Lower lobe of right lung (tissue), 2 donors: ENCODE data around the gene FARS2. TPM values are rescaled to one million over a fixed set of nuclear protein-coding genes. Genes with fewer than 3 reads are reported as not detected.

ENCODE experiments used
- ATAC-seq, 2 donors: fragments of 200-7000 bp; cut with Tn5 transposase; one replicate each; pipeline ENCODE4 v1.9.1; 2020 to 2022; ENCODE audit warnings: mild to moderate bottlenecking in 2 of 2, moderate library complexity in 2 of 2
- DNase-seq: peaks from one replicate; pipeline ENCODE4 v3.0.0-alpha.2; 2020
- H3K27ac ChIP-seq: fragments of 200-600 bp; one replicate; pipeline ENCODE4 v1.8.0; 2022
- H3K27me3 ChIP-seq: fragments of 200-600 bp; one replicate; pipeline ENCODE4 v1.8.0; 2022; ENCODE audit warnings: low read depth
- H3K36me3 ChIP-seq: fragments of 200-600 bp; one replicate; pipeline ENCODE4 v1.8.0; 2022; ENCODE audit warnings: mild to moderate bottlenecking
- H3K4me1 ChIP-seq: fragments of 200-600 bp; one replicate; pipeline ENCODE4 v1.8.0; 2022
- H3K4me3 ChIP-seq: fragments of 200-600 bp; one replicate; pipeline ENCODE4 v1.8.0; 2022; ENCODE audit warnings: mild to moderate bottlenecking
- H3K9me3 ChIP-seq: fragments of 200-600 bp; one replicate; pipeline ENCODE4 v1.8.0; 2022
- intact Hi-C: fragments of 100-400 bp; cut with DNase I; formaldehyde crosslinking; loops from one replicate; pipeline ENCODE4 v1.11.0; 2022
- total RNA-seq: library from RNA; stranded (reverse); fragmentation: NEBNext Ultra II Directional; extraction: Animal tissue kit (Norgen Biotek cat#: 25700); gene quantifications from one replicate; pipeline ENCODE4 v1.2.1, GENCODE V29; 2021
- TF ChIP-seq, protein P1 (sequence below): fragments of 200-600 bp; IDR thresholded peaks from one replicate; pipeline ENCODE4 v1.8.0; 2022; ENCODE audit warnings: antibody characterized with exemption, mild to moderate bottlenecking
- donor health status: DM: no; HTN: yes; CAD: no; lungs with severe emphysema.

Gene FARS2
- total RNA-seq, 1 donor from 2014 or later = 17.0 TPM

DNA sequence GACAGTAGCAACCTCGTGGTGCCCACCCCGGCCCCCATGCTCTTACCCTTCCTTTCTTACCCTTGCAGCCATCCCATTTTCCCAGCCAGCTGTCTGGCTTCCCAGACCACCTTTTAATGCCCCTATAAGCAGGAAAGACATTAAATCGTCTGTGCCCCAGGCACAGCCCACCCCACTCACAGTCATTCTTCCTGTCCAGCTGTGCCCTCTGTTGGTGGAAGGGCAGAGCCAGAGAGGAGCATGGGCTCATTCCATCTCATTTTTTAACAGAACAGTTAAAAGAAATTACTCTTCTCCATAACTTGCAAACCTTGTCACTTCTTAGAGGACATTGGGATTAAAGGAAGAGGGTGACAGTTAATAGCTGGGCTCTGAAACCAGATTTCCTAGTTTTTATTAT is 504.9 kb downstream of the FARS2 start:
- intact Hi-C loops = no loop called here
- Histone ChIP-seq H3K4me1 (peaks cover 14% of the 10 kb centered on the region), H3K4me3 (no peak overlapping the region), H3K9me3 (no peaks in the 10 kb centered on the region), H3K36me3 (no peaks in the 10 kb centered on the region), H3K27me3 (no peaks in the 10 kb centered on the region), H3K27ac (no peak overlapping the region)
- TF ChIP-seq, protein P1, sequence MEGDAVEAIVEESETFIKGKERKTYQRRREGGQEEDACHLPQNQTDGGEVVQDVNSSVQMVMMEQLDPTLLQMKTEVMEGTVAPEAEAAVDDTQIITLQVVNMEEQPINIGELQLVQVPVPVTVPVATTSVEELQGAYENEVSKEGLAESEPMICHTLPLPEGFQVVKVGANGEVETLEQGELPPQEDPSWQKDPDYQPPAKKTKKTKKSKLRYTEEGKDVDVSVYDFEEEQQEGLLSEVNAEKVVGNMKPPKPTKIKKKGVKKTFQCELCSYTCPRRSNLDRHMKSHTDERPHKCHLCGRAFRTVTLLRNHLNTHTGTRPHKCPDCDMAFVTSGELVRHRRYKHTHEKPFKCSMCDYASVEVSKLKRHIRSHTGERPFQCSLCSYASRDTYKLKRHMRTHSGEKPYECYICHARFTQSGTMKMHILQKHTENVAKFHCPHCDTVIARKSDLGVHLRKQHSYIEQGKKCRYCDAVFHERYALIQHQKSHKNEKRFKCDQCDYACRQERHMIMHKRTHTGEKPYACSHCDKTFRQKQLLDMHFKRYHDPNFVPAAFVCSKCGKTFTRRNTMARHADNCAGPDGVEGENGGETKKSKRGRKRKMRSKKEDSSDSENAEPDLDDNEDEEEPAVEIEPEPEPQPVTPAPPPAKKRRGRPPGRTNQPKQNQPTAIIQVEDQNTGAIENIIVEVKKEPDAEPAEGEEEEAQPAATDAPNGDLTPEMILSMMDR = peak; percentile 8
- DNase-seq (no peak), ATAC-seq (no peak)

DNA sequence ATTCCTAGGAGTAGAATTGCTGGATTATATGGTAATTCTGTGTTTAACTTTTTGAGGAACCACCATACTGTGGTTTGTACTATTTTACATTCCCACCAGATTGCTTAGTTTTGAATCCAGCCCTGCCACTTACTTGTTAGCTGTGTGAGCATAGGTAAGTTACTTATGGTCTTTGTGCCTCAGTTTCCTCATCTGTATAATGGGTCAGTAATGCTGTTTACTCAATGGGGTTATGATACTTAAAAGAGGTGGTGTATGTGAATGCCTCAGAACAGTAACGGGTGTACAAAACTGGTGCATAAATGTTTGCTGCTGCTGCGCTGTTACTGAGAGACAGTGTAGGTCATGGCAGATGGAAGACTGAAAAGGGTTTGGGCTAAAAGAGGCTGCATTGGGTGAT is 506.2 kb downstream of the FARS2 start:
- Histone ChIP-seq H3K9me3 (no peaks in the 10 kb centered on the region), H3K4me3 (no peak overlapping the region), H3K27ac (no peak overlapping the region), H3K4me1 (peaks cover 14% of the 10 kb centered on the region), H3K27me3 (no peaks in the 10 kb centered on the region), H3K36me3 (no peaks in the 10 kb centered on the region)
- no peak for DNase-seq
- TF ChIP-seq, protein P1 = no peak
- intact Hi-C loops = no loop called here
- ATAC-seq = no peak

DNA sequence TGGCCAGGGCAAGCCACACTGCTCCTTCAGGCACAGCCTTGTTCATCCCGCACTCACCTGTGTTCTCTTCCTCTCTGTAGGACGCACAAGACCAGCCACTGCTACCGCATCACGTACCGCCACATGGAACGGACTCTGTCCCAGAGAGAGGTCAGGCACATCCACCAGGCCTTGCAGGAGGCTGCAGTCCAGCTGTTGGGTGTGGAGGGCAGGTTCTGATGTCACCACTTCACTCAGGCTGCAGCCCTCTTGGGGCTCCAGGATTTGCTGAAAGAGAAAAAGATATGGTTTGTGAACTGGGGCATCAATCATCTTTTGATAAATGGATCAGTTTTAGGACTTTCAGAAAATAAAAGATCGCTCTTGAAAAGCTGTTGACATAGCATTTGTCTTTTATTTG is 509.9 kb downstream of the FARS2 start:
- TF ChIP-seq, protein P1 = no peak

DNA sequence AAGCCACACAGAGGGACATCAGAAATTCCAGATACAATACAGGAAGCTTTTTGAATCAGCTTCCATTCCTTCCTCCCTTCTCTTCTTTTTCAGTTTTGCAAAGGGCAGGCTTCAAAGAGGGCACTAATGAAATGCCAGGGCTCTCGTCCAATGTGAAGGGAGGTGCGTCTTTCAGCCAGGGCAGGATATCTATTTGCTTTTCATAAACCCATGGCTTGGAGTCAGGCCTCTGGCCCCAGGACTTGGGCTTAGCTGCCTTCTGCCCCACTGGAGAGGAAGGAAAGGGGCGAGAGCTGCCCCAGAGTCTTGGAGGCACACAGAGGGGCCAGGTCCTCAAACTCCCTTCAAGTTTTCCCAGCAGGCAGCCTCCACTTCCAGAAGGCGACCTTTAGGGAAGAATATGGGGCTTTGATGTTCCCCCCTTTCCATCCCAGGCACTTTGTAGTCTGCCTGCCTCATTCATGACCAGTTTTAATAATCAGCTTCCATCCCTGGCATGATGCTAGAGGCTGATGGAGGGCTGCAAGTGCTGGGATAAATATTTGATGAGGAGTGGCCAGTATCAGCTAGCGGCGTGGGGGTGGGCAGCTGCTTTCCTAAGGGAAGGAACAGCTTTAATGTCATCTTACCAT is 510.6 kb downstream of the FARS2 start:
- Histone ChIP-seq H3K27ac (no peak overlapping the region), H3K4me1 (no peaks in the 10 kb centered on the region), H3K9me3 (no peaks in the 10 kb centered on the region), H3K27me3 (no peaks in the 10 kb centered on the region), H3K36me3 (peaks cover 3% of the 10 kb centered on the region), H3K4me3 (no peak overlapping the region)
- DNase-seq (no peak), ATAC-seq (no peak)
- intact Hi-C loops = no loop called here
- TF ChIP-seq, protein P1 = no peak

More for the DNA sequence above, 509.9 kb downstream of the FARS2 start:
- Histone ChIP-seq H3K27ac (no peak overlapping the region), H3K27me3 (no peaks in the 10 kb centered on the region), H3K9me3 (no peaks in the 10 kb centered on the region), H3K36me3 (peaks cover 3% of the 10 kb centered on the region), H3K4me3 (no peak overlapping the region), H3K4me1 (no peaks in the 10 kb centered on the region)
- DNase-seq = no peak
- intact Hi-C loops = no loop called here
- no peak for ATAC-seq

DNA sequence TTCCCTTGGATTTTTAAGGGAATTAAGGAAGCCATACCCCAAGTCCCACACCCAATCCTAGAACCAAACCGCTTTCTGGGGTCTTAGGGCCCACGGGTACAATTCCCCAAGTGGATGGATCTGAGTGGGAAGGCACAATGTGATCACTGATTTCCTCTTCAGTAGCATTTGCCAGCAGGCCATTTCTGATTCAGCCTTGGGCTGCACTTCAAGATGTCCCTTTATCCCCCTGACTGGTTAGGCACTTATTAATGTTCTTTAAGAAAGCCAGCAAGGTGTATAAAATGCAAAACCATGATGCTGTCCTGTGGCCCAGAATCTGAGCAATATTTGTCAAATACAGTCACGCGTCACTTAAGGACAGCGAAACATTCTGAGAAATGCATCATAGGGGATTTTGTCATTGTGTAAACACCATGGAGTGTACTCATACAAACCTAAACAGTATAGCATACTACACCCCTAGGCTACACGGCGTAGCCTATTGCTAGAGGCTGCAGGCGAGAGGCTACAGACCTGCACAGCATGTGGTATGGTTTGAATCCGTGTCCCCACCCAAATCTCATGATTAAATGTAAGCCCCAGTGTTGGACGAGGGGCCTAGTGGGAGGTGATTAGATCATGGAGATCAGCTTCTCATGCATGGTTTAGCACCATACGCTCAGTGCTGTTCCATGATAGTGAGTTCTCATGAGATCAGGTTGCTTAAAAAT is 511.3 kb downstream of the FARS2 start:
- Histone ChIP-seq H3K27ac (no peak overlapping the region), H3K9me3 (no peaks in the 10 kb centered on the region), H3K4me1 (no peaks in the 10 kb centered on the region), H3K36me3 (peaks cover 3% of the 10 kb centered on the region), H3K27me3 (no peaks in the 10 kb centered on the region), H3K4me3 (no peak overlapping the region)
- DNase-seq = no peak
- intact Hi-C loops = no loop called here
- no peak for ATAC-seq
- TF ChIP-seq, protein P1 = no peak
